Mucosa of rectum (tissue), 2 donors: ENCODE results near the gene ATXN2.
"Not testable (repeated sequence)": the region's sequence is repeated elsewhere in the genome, so short reads cannot be mapped to it uniquely, and the experiment has no call there.

Source experiments
- H3K27ac ChIP-seq, 2 donors: one replicate each; pipeline ENCODE4 v1.7.0; 2013; ENCODE audit warnings: inconsistent platforms in 2 of 2, low read depth in 2 of 2, low read length in 2 of 2
- H3K27me3 ChIP-seq, 2 donors: one replicate each; pipeline ENCODE4 v1.7.0; 2013; ENCODE audit warnings: low read length in 2 of 2; ENCODE audit not compliant: control insufficient read depth in 2 of 2, insufficient read depth in 2 of 2
- H3K36me3 ChIP-seq, 2 donors: one replicate each; pipeline ENCODE4 v1.7.0; 2013; ENCODE audit warnings: low read length in 2 of 2; ENCODE audit not compliant: control insufficient read depth in 2 of 2, insufficient read depth in 2 of 2
- H3K4me1 ChIP-seq, 2 donors: one replicate each; pipeline ENCODE4 v1.7.0; 2013; ENCODE audit warnings: low read length in 2 of 2, mild to moderate bottlenecking in 1 of 2; ENCODE audit not compliant: control insufficient read depth in 2 of 2, insufficient read depth in 2 of 2
- H3K4me3 ChIP-seq, 2 donors: one replicate each; pipeline ENCODE4 v1.7.0; 2013; ENCODE audit warnings: low read length in 2 of 2
- H3K9ac ChIP-seq, 2 donors: one replicate each; pipeline ENCODE4 v1.7.0; 2013; ENCODE audit warnings: low read length in 2 of 2, low read depth in 1 of 2, mild to moderate bottlenecking in 1 of 2
- H3K9me3 ChIP-seq, 2 donors: one replicate each; pipeline ENCODE4 v1.7.0; 2013; ENCODE audit warnings: low read length in 2 of 2; ENCODE audit not compliant: control insufficient read depth in 2 of 2
- donor health status: healthy.
- donor health status: Normal muscosa, but diverticular disease.

ATXN2 gene

DNA sequence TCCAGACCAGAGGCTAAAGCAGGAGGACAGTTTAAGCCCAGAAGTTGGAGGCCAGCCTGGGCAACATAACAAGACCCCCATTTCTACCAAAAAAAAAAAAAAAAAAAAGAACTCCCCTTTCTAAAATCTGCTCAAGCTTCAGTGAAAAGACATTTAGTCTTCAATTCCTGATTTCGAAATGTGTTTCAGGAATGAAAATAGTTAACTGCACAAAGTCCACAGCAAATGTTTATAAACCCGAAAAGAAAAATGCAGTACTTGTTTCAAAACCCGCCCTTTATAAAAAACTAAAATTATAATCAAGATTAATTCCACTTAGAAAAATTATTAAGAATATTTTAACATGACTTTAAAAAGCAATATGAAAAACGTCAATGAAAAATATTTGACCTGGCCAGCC lies 12.1 kb downstream of the ATXN2 start:
- Histone ChIP-seq H3K9me3 (no peaks in the 10 kb centered on the region), H3K4me3 (no peak overlapping the region), H3K27ac (no peak overlapping the region), H3K4me1 (no peaks in the 10 kb centered on the region), H3K36me3 (no peaks in the 10 kb centered on the region), H3K9ac (no peak overlapping the region), H3K27me3 (no peaks in the 10 kb centered on the region)

GRCh38 chr12:111585690-111586089 lies 13.4 kb downstream of the ATXN2 start:
- H3K36me3 ChIP-seq = no peaks in the 10 kb centered on the region
- H3K4me1 ChIP-seq = no peaks in the 10 kb centered on the region
- H3K27me3 ChIP-seq = no peaks in the 10 kb centered on the region
- H3K9me3 ChIP-seq = no peaks in the 10 kb centered on the region
- H3K4me3 ChIP-seq = no peak overlapping the region
- no peak overlapping the region for H3K27ac ChIP-seq
- no peak overlapping the region for H3K9ac ChIP-seq

GRCh38 chr12:111584959-111585358 lies 14.2 kb downstream of the ATXN2 start:
- Histone ChIP-seq H3K27ac (no peak overlapping the region), H3K9ac (no peak overlapping the region), H3K9me3 (no peaks in the 10 kb centered on the region), H3K27me3 (no peaks in the 10 kb centered on the region), H3K4me3 (no peak overlapping the region), H3K4me1 (no peaks in the 10 kb centered on the region), H3K36me3 (no peaks in the 10 kb centered on the region)

DNA sequence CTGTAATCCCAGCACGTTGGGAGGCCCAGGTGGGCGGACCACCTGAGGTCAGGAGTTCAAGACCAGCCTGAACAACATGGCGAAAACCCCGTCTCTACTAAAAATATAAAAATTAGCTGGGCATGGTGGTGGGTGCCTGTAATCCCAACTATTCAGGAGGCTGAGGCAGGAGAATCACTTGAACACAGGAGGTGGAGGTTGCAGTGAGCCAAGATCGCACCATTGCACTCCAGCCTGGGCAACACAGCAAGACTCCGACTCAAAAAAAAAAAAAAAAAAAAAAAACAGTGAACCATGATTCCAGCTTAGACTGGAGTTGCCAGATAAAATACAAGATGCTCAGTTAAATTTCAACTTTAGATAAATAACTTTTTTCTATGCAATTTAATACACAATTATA lies 15.6 kb downstream of the ATXN2 start:
- not testable (repeated sequence) for H3K4me1 ChIP-seq, H3K36me3 ChIP-seq, H3K27me3 ChIP-seq, H3K4me3 ChIP-seq, H3K27ac ChIP-seq, H3K9ac ChIP-seq, H3K9me3 ChIP-seq

GRCh38 chr12:111582133-111582747 lies 16.9 kb downstream of the ATXN2 start:
- no peaks in the 10 kb centered on the region for H3K36me3 ChIP-seq
- no peaks in the 10 kb centered on the region for H3K9me3 ChIP-seq
- no peak overlapping the region for H3K9ac ChIP-seq
- no peak overlapping the region for H3K27ac ChIP-seq
- no peak overlapping the region for H3K4me3 ChIP-seq
- no peaks in the 10 kb centered on the region for H3K27me3 ChIP-seq
- no peaks in the 10 kb centered on the region for H3K4me1 ChIP-seq

- H3K9me3 ChIP-seq = no peaks in the 10 kb centered on the region
- no peak overlapping the region for H3K9ac ChIP-seq
- H3K36me3 ChIP-seq = no peaks in the 10 kb centered on the region
- H3K4me1 ChIP-seq = no peaks in the 10 kb centered on the region
- no peak overlapping the region for H3K4me3 ChIP-seq
- H3K27ac ChIP-seq = no peak overlapping the region
- no peaks in the 10 kb centered on the region for H3K27me3 ChIP-seq
These were observed 17.5 kb downstream of the ATXN2 start for GRCh38 chr12:111581434-111582132.

DNA sequence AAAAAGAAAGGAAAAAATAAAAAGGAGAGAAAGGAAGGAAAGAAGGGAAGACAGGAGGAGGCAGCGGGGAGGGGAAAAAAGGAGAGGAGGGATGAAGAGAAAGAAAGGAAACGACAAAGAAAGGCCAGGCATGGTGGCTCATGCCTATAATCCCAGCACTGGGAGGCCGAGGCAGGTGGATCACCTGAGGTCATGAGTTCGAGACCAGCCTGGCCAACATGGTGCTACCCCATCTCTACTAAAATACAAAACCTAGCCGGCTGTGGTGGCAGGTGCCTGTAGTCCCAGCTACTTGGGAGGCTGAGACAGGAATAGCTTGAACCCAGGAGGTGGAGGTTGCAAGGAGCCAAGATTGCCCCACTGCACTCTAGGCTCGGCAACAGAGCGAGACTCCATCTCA lies 18.4 kb downstream of the ATXN2 start:
- Histone ChIP-seq H3K4me3 (no peak overlapping the region), H3K27ac (no peak overlapping the region), H3K4me1 (no peaks in the 10 kb centered on the region), H3K36me3 (no peaks in the 10 kb centered on the region), H3K9me3 (no peaks in the 10 kb centered on the region), H3K9ac (no peak overlapping the region), H3K27me3 (no peaks in the 10 kb centered on the region)

- H3K36me3 ChIP-seq = no peaks in the 10 kb centered on the region
- no peak overlapping the region for H3K4me3 ChIP-seq
- no peak overlapping the region for H3K27ac ChIP-seq
- no peaks in the 10 kb centered on the region for H3K4me1 ChIP-seq
- no peaks in the 10 kb centered on the region for H3K9me3 ChIP-seq
- H3K9ac ChIP-seq = no peak overlapping the region
- H3K27me3 ChIP-seq = no peaks in the 10 kb centered on the region
These were observed 19.0 kb downstream of the ATXN2 start for GRCh38 chr12:111580119-111580425.

DNA sequence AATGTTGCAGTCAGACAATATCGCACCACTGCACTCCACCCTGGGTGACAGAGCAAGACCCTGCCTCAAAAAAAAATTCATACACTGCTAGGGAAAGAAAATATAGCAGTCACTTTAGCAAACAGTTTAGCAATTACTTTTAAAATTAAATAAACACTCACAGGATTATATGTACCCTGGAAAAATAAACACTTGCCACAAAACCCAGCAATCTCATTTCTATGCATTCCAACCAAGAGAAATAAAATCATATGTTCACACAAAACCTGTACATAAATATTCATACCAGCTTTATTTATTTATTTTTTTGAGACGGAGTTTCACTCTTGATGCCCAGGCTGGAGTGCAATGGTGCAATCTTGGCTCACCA lies 20.2 kb downstream of the ATXN2 start:
- H3K4me3 ChIP-seq = no peak overlapping the region
- no peaks in the 10 kb centered on the region for H3K4me1 ChIP-seq
- no peak overlapping the region for H3K9ac ChIP-seq
- no peaks in the 10 kb centered on the region for H3K9me3 ChIP-seq
- H3K27ac ChIP-seq = no peak overlapping the region
- H3K36me3 ChIP-seq = no peaks in the 10 kb centered on the region
- H3K27me3 ChIP-seq = no peaks in the 10 kb centered on the region

GRCh38 chr12:111578276-111578970 lies 20.7 kb downstream of the ATXN2 start:
- Histone ChIP-seq H3K27ac (no peak overlapping the region), H3K9me3 (no peaks in the 10 kb centered on the region)

More at GRCh38 chr12:111578276-111578970, 20.7 kb downstream of the ATXN2 start:
- Histone ChIP-seq H3K4me1 (no peaks in the 10 kb centered on the region), H3K36me3 (no peaks in the 10 kb centered on the region), H3K9ac (no peak overlapping the region), H3K27me3 (no peaks in the 10 kb centered on the region), H3K4me3 (no peak overlapping the region)
